IMR-90 (cell line): ENCODE data around the gene NFIA. TPM values are rescaled to one million over a fixed set of nuclear protein-coding genes. Genes with fewer than 3 reads are reported as not detected.

Experiments
- ATAC-seq: fragments of 200-7000 bp; cut with Tn5 transposase; 2 replicates; pipeline ENCODE4 v1.9.1; 2020; ENCODE audit warnings: low read depth, mild to moderate bottlenecking, moderate library complexity
- BruUV-seq: library from RNA; stranded (reverse); fragments of 400-500 nt; replicated peaks from 2 replicates; lab custom pipeline; 2021; lab: Mats Ljungman, UMichigan
- CTCF ChIA-PET: fragments of 300-600 bp; formaldehyde crosslinking; extraction: SDS; loops from one replicate; lab custom pipeline; 2021; ENCODE audit warnings: antibody characterized with exemption; lab: Yijun Ruan, JAX
- POLR2A ChIA-PET: fragments of 300-600 bp; sonication (Branson Sonifier 250); formaldehyde crosslinking; loops from one replicate; lab custom pipeline; 2022; ENCODE audit warnings: antibody characterized with exemption; ENCODE audit not compliant: unreplicated experiment; lab: Charles Lee
- DNase-seq: peaks from one replicate; pipeline ENCODE4 v3.0.0; 2013
- H2AFZ ChIP-seq: replicated peaks from 2 replicates; pipeline ENCODE3; 2013; ENCODE audit warnings: low read length, mild to moderate bottlenecking; ENCODE audit not compliant: poor library complexity
- H2AK5ac ChIP-seq: 2 replicates; pipeline ENCODE4 v1.6.1; 2013; ENCODE audit warnings: low read depth, low read length, inconsistent platforms
- H2AK9ac ChIP-seq: replicated peaks from 2 replicates; pipeline ENCODE3; 2013; ENCODE audit warnings: mild to moderate bottlenecking, low read depth, low read length, moderate library complexity; ENCODE audit not compliant: poor library complexity
- H2BK120ac ChIP-seq: 2 replicates; pipeline ENCODE4 v1.6.1; 2013; ENCODE audit warnings: low read depth, low read length, inconsistent platforms
- H2BK15ac ChIP-seq: 3 replicates; pipeline ENCODE4 v1.6.1; 2013; ENCODE audit warnings: low read depth, low read length, inconsistent platforms
- H2BK20ac ChIP-seq: 2 replicates; pipeline ENCODE4 v1.6.1; 2013; ENCODE audit warnings: low read depth, mild to moderate bottlenecking, inconsistent platforms, low read length, moderate library complexity
- H2BK5ac ChIP-seq: 2 replicates; pipeline ENCODE4 v1.6.1; 2013; ENCODE audit warnings: mild to moderate bottlenecking, low read depth, low read length, inconsistent platforms; ENCODE audit not compliant: poor library complexity, severe bottlenecking
- H3K14ac ChIP-seq: replicated peaks from 2 replicates; pipeline ENCODE4 v1.6.1; 2013; ENCODE audit warnings: low read depth, low read length, inconsistent platforms
- H3K18ac ChIP-seq: 2 replicates; pipeline ENCODE4 v1.6.1; 2013; ENCODE audit warnings: low read depth, low read length, control low read depth
- H3K23ac ChIP-seq: 2 replicates; pipeline ENCODE4 v1.6.1; 2013; ENCODE audit warnings: low read depth, low read length, inconsistent platforms
- H3K27ac ChIP-seq: 2 replicates; pipeline ENCODE4 v1.5.1; 2013; ENCODE audit warnings: mild to moderate bottlenecking, control low read depth, low read length; ENCODE audit not compliant: insufficient read depth
- H3K27me3 ChIP-seq: 2 replicates; pipeline ENCODE4 v1.6.1; 2013; ENCODE audit warnings: low read length; ENCODE audit not compliant: control insufficient read depth, insufficient read depth
- H3K36me3 ChIP-seq: 2 replicates; pipeline ENCODE4 v1.6.1; 2013; ENCODE audit warnings: low read length, mixed read lengths; ENCODE audit not compliant: control insufficient read depth, insufficient read depth
- H3K4ac ChIP-seq: 2 replicates; pipeline ENCODE4 v1.6.1; 2013; ENCODE audit warnings: low read depth, low read length, inconsistent platforms
- H3K4me1 ChIP-seq: 2 replicates; pipeline ENCODE4 v1.6.1; 2013; ENCODE audit warnings: low read length, mixed read lengths; ENCODE audit not compliant: control insufficient read depth, insufficient read depth
- H3K4me2 ChIP-seq: 2 replicates; pipeline ENCODE4 v1.6.1; 2013; ENCODE audit warnings: low read depth, mild to moderate bottlenecking, control low read depth, low read length, moderate library complexity
- H3K4me3 ChIP-seq: 2 replicates; pipeline ENCODE4 v1.5.1; 2013; ENCODE audit warnings: low read depth, mild to moderate bottlenecking, control low read depth, low read length, moderate library complexity; ENCODE audit not compliant: insufficient read depth
- H3K56ac ChIP-seq: 2 replicates; pipeline ENCODE4 v1.6.1; 2013; ENCODE audit warnings: low read length, inconsistent platforms; ENCODE audit not compliant: insufficient read depth; ENCODE audit errors: extremely low read depth
- H3K79me1 ChIP-seq, 2 experiments: 2 replicates each; pipeline ENCODE4 v1.6.1; 2013; ENCODE audit warnings: low read length in 2 of 2, inconsistent platforms in 1 of 2, low read depth in 1 of 2
- H3K9ac ChIP-seq: 2 replicates; pipeline ENCODE4 v1.6.1; 2013; ENCODE audit warnings: low read depth, low read length, control low read depth
- H3K9me1 ChIP-seq: 2 replicates; pipeline ENCODE4 v1.6.1; 2013; ENCODE audit warnings: low read length, inconsistent platforms; ENCODE audit not compliant: insufficient read depth
- H3K9me3 ChIP-seq: 2 replicates; pipeline ENCODE4 v1.6.1; 2013; ENCODE audit warnings: low read length; ENCODE audit not compliant: control insufficient read depth, insufficient read depth
- H4K20me1 ChIP-seq: 2 replicates; pipeline ENCODE4 v1.6.1; 2013; ENCODE audit warnings: low read length, inconsistent platforms; ENCODE audit not compliant: insufficient read depth
- H4K5ac ChIP-seq: 2 replicates; pipeline ENCODE4 v1.6.1; 2013; ENCODE audit warnings: mild to moderate bottlenecking, low read depth, low read length, control low read depth
- H4K8ac ChIP-seq, 2 experiments: 2 replicates each; pipeline ENCODE4 v1.6.1; 2013; ENCODE audit warnings: low read depth in 2 of 2, low read length in 2 of 2, control low read depth in 1 of 2, inconsistent platforms in 1 of 2
- H4K91ac ChIP-seq: 2 replicates; pipeline ENCODE4 v1.6.1; 2013; ENCODE audit warnings: low read depth, low read length, inconsistent platforms; ENCODE audit not compliant: insufficient read depth
- CHD1 ChIP-seq: IDR thresholded peaks from 2 replicates; pipeline ENCODE4 v1.6.1; 2012; ENCODE audit warnings: low read depth, low read length, improper control_type of control experiment
- MXI1 ChIP-seq: IDR thresholded peaks from 2 replicates; pipeline ENCODE4 v1.6.1; 2012; ENCODE audit warnings: low read depth, mild to moderate bottlenecking, low read length, moderate library complexity, borderline replicate concordance
- NFE2L2 ChIP-seq: fragments of 150-350 bp; IDR thresholded peaks from 2 replicates; pipeline ENCODE4 v1.6.1; 2016; ENCODE audit warnings: low read depth, mild to moderate bottlenecking, low read length
- RCOR1 ChIP-seq: IDR thresholded peaks from 2 replicates; pipeline ENCODE4 v1.6.1; 2012; ENCODE audit warnings: mild to moderate bottlenecking, low read length, improper control_type of control experiment; ENCODE audit not compliant: insufficient replicate concordance
- SMC3 ChIP-seq: fragments of 150-350 bp; IDR thresholded peaks from 2 replicates; pipeline ENCODE4 v1.6.1; 2016; ENCODE audit warnings: low read depth, mild to moderate bottlenecking, antibody characterized with exemption, low read length, moderate library complexity
- WGBS, 2 experiments: methylation state at CpG; one replicate each; pipeline versions ENCODE4 v1.1.5 to v1.1.7; 2013; ENCODE audit warnings: missing lambda C conversion rate in 2 of 2; ENCODE audit not compliant: insufficient read length in 1 of 2; ENCODE audit errors: extremely low coverage in 2 of 2; 5-methylcytosine and 5-hydroxymethylcytosine counted together
- dilution Hi-C: fragments of 300-500 bp; cut with HindIII; formaldehyde crosslinking; loops from one replicate; pipeline ENCODE4 v1.14.3; 2018; ENCODE audit warnings: low sequenced_read_pairs; ENCODE audit not compliant: unreplicated experiment
- in situ Hi-C: fragments of 300-500 bp; cut with MboI; formaldehyde crosslinking; loops from 3 replicates; pipeline ENCODE4 v1.14.3; 2019; ENCODE audit warnings: low sequenced_read_pairs, inconsistent platforms, mixed read lengths
- intact Hi-C: fragments of 100-400 bp; cut with micrococcal nuclease; formaldehyde crosslinking; loops from 2 replicates; pipeline ENCODE4 v1.10.0; 2022
- polyA plus RNA-seq, 3 experiments: library from polyadenylated mRNA; depleted of rRNA; stranded (reverse); fragments of >200 nt; gene quantifications; 2 replicates each; pipeline ENCODE4 v1.2.3, GENCODE V29; 2012; ENCODE audit warnings: low replicate concordance in 1 of 3
- total RNA-seq: library from RNA; depleted of rRNA; stranded (reverse); fragments of >200 nt; gene quantifications from 2 replicates; pipeline ENCODE4 v1.2.3, GENCODE V29; 2012

NFIA gene
- total and polyA plus RNA-seq, 2 of the 4 experiments (the other 2 are of a cell fraction): 1.6 to 2.2 TPM

GRCh38 chr1:61323681-61324328 lies 241.4 kb downstream of the NFIA start:
- ATAC-seq: no peak
- TF ChIP-seq RCOR1 (no peak), MXI1 (no peak), CHD1 (no peak), SMC3 (no peak), NFE2L2 (no peak)
- no peak overlapping the region for H3K56ac ChIP-seq

More at GRCh38 chr1:61323681-61324328, 241.4 kb downstream of the NFIA start:
- no peak overlapping the region for H2BK5ac ChIP-seq
- DNase-seq: no peak
- no peaks in the 10 kb centered on the region for H3K79me1 ChIP-seq
- no peak overlapping the region for H3K23ac ChIP-seq
- no peak overlapping the region for H4K5ac ChIP-seq
- H4K8ac ChIP-seq: no peak overlapping the region
- no peak overlapping the region for H3K9ac ChIP-seq
- H3K4me3 ChIP-seq: no peak overlapping the region
- H2BK15ac ChIP-seq: no peak overlapping the region
- no peaks in the 10 kb centered on the region for H3K4me1 ChIP-seq
- no peak overlapping the region for H2BK120ac ChIP-seq
- WGBS, 2 experiments: no CpG with 5 or more reads among the region's 6 CpGs
- no peaks in the 10 kb centered on the region for H3K36me3 ChIP-seq
- no peak overlapping the region for H2AFZ ChIP-seq
- no peak overlapping the region for H3K18ac ChIP-seq
- H3K9me3 ChIP-seq: no peaks in the 10 kb centered on the region
- dilution Hi-C loops (no loop called here), intact Hi-C loops (no loop called here), in situ Hi-C loops (no loop called here)
- no peak overlapping the region for H2AK9ac ChIP-seq
- ChIA-PET POLR2A (no interaction called here), CTCF (no interaction called here)
- H3K27me3 ChIP-seq: peaks cover 5% of the 10 kb centered on the region
- no peak overlapping the region for H3K14ac ChIP-seq
- no peak overlapping the region for H3K4ac ChIP-seq
- no peak overlapping the region for H3K4me2 ChIP-seq
- H4K20me1 ChIP-seq: no peaks in the 10 kb centered on the region
- H2BK20ac ChIP-seq: no peak overlapping the region
- H2AK5ac ChIP-seq: no peak overlapping the region
- H3K27ac ChIP-seq: no peak overlapping the region
- no peaks in the 10 kb centered on the region for H3K9me1 ChIP-seq
- no TSS peak for BruUV-seq
- no peak overlapping the region for H4K91ac ChIP-seq
